HepG2 (cell line): ENCODE measurements around the gene DOK4. TPM values are rescaled to one million over a fixed set of nuclear protein-coding genes. Genes with fewer than 3 reads are reported as not detected.

Experiments
- AKAP8 ChIP-seq: sonication (generic); formaldehyde crosslinking; IDR thresholded peaks from 2 replicates; pipeline ENCODE4 v1.5.1; 2020; ENCODE audit warnings: mild to moderate bottlenecking, missing genetic modification reagents
- ARHGAP35 ChIP-seq: sonication (generic); formaldehyde crosslinking; IDR thresholded peaks from 2 replicates; pipeline ENCODE4 v1.9.0; 2022; ENCODE audit warnings: mild to moderate bottlenecking, inconsistent platforms, moderate library complexity, missing genetic modification reagents, borderline replicate concordance
- CBX5 ChIP-seq: sonication (generic); formaldehyde crosslinking; IDR thresholded peaks from 2 replicates; pipeline ENCODE4 v1.4.0; 2020; ENCODE audit warnings: missing genetic modification reagents, borderline replicate concordance
- CSRNP2 ChIP-seq: sonication (generic); formaldehyde crosslinking; conservative IDR thresholded peaks from 2 replicates; pipeline ENCODE4 v1.8.0; 2022; ENCODE audit warnings: low read depth, missing genetic modification reagents
- DMTF1 ChIP-seq: sonication (generic); formaldehyde crosslinking; IDR thresholded peaks from 2 replicates; pipeline ENCODE4 v1.4.0; 2020; ENCODE audit warnings: mild to moderate bottlenecking, missing genetic modification reagents
- FOSL2 ChIP-seq: sonication (generic); formaldehyde crosslinking; IDR thresholded peaks from 2 replicates; pipeline ENCODE4 v1.4.0; 2020; ENCODE audit warnings: missing genetic modification reagents
- GATAD2A ChIP-seq: IDR thresholded peaks from 2 replicates; pipeline ENCODE4 v1.6.1; 2016
- GLI4 ChIP-seq: sonication (generic); formaldehyde crosslinking; IDR thresholded peaks from 2 replicates; pipeline ENCODE4 v1.5.1; 2020; ENCODE audit warnings: missing genetic modification reagents, mild to moderate bottlenecking, moderate library complexity, borderline replicate concordance
- HBP1 ChIP-seq: IDR thresholded peaks from 2 replicates; pipeline ENCODE4 v1.6.1; 2016; ENCODE audit warnings: low read depth, control low read depth
- HNRNPH1 ChIP-seq: fragments of 200-400 bp; formaldehyde crosslinking; optimal IDR thresholded peaks from 2 replicates; pipeline ENCODE3; 2017; ENCODE audit warnings: mild to moderate bottlenecking, low read depth, low read length
- MBD4 ChIP-seq: IDR thresholded peaks from 2 replicates; pipeline ENCODE4 v1.6.1; 2012; ENCODE audit warnings: low read length, inconsistent platforms, borderline replicate concordance
- MBNL3 ChIP-seq: fragments of 250-450 bp; sonication (Bioruptor Pico); conservative IDR thresholded peaks from 2 replicates; pipeline ENCODE4 v1.8.0; 2022; ENCODE audit warnings: mild to moderate bottlenecking, inconsistent platforms
- NAIF1 ChIP-seq: sonication (generic); formaldehyde crosslinking; IDR thresholded peaks from 2 replicates; pipeline ENCODE4 v1.5.0; 2020; ENCODE audit warnings: mild to moderate bottlenecking, missing genetic modification reagents, borderline replicate concordance
- NFE2 ChIP-seq: sonication (generic); formaldehyde crosslinking; IDR thresholded peaks from 2 replicates; pipeline ENCODE4 v1.4.0; 2020; ENCODE audit warnings: missing genetic modification reagents
- NKX3-1 ChIP-seq: sonication (generic); formaldehyde crosslinking; IDR thresholded peaks from 2 replicates; pipeline ENCODE4 v1.5.0; 2020; ENCODE audit warnings: missing genetic modification reagents
- NONO ChIP-seq, 2 experiments: fragments of 450-650 bp in 1 of 2; sonication (generic) in 1 of 2; formaldehyde crosslinking in 1 of 2; IDR thresholded peaks in 1 of 2; conservative IDR thresholded peaks in 1 of 2; 2 replicates each; pipeline versions ENCODE4 v1.6.1 to v1.8.0; 2017 to 2022; ENCODE audit warnings: mild to moderate bottlenecking in 1 of 2, missing genetic modification reagents in 1 of 2, moderate library complexity in 1 of 2
- SRY ChIP-seq: sonication (generic); formaldehyde crosslinking; IDR thresholded peaks from 2 replicates; pipeline ENCODE4 v1.8.0; 2022; ENCODE audit warnings: mild to moderate bottlenecking, missing genetic modification reagents
- ZBTB43 ChIP-seq: sonication (generic); formaldehyde crosslinking; conservative IDR thresholded peaks from 2 replicates; pipeline ENCODE4 v1.4.0; 2020; ENCODE audit warnings: missing genetic modification reagents
- ZFY ChIP-seq: sonication (generic); formaldehyde crosslinking; IDR thresholded peaks from 2 replicates; pipeline ENCODE4 v1.4.0; 2020; ENCODE audit warnings: missing genetic modification reagents
- ZNF772 ChIP-seq: sonication (generic); formaldehyde crosslinking; IDR thresholded peaks from 2 replicates; pipeline ENCODE4 v1.5.0; 2020; ENCODE audit warnings: mild to moderate bottlenecking, missing genetic modification reagents
- ZNF878 ChIP-seq: sonication (generic); formaldehyde crosslinking; IDR thresholded peaks from 2 replicates; pipeline ENCODE4 v1.8.1; 2023; ENCODE audit warnings: mild to moderate bottlenecking, missing genetic modification reagents, moderate library complexity
- ZSCAN31 ChIP-seq: sonication (generic); formaldehyde crosslinking; IDR thresholded peaks from 2 replicates; pipeline ENCODE4 v1.5.0; 2020; ENCODE audit warnings: low read depth, mild to moderate bottlenecking, missing genetic modification reagents
- polyA plus RNA-seq, 8 experiments: library from polyadenylated mRNA; depleted of rRNA in 3 of 8; stranded (reverse) in 7 of 8; unstranded in 1 of 8; fragments of >200 nt; fragmentation: Illumina TruSeq in 4 of 8; extraction: Trizol in 4 of 8; gene quantifications; 2 replicates each; pipeline versions ENCODE4 v1.2.1 to v1.2.3, GENCODE V29; 2011 to 2016; ENCODE audit warnings: low read depth in 4 of 8, missing spikeins in 1 of 8, mixed read lengths in 1 of 8; ENCODE audit not compliant: insufficient read depth in 1 of 8
- total RNA-seq, 5 experiments: library from RNA; depleted of rRNA; stranded (reverse); fragments of >200 nt; fragmentation: Illumina TruSeq; extraction: Trizol; gene quantifications; 2 replicates each; pipeline ENCODE4 v1.2.3, GENCODE V29; 2016; ENCODE audit warnings: low read depth in 1 of 5

DOK4 gene
- total and polyA plus RNA-seq, 2 of the 13 experiments (the other 11 are each of a cell fraction or from before 2014, with no cell fraction given) = 52.7 to 70.0 TPM

GRCh38 chr16:57462209-57462977 is 23.9 kb downstream of the DOK4 start, which contains the start of gene POLR2C (continued):
- TF ChIP-seq CSRNP2 (no peak), MBNL3 (CRISPR knock-in tag) (no peak), GLI4 (CRISPR knock-in tag) (no peak), ZNF878 (no peak), NFE2 (no peak), GATAD2A (CRISPR knock-in tag) (peak; percentile 84), ARHGAP35 (CRISPR knock-in tag) (no peak), HNRNPH1 (no peak), NAIF1 (CRISPR knock-in tag) (peak; percentile 89), MBD4 (no peak), DMTF1 (CRISPR knock-in tag) (no peak), FOSL2 (CRISPR knock-in tag) (peak; percentile 78), HBP1 (CRISPR knock-in tag) (peak; percentile 92), NKX3-1 (CRISPR knock-in tag) (no peak; the same call in none of the 2 replicates), NONO (IDR thresholded peaks at IDR 0.05) (no peak), NONO (CRISPR knock-in tag; conservative IDR thresholded peaks at IDR 0.05) (peak; percentile 97), ZSCAN31 (CRISPR knock-in tag) (peak; percentile 89), AKAP8 (0 out of 2 replicates have a peak, but pooled peaks have one; percentile 83), ZFY (peak; percentile 95), SRY (CRISPR knock-in tag) (0 out of 2 replicates have a peak, but pooled peaks have one; percentile 80), ZNF772 (CRISPR knock-in tag) (peak; percentile 80; the same call in 1 of the 2 replicates), ZBTB43 (CRISPR knock-in tag) (peak; percentile 85), CBX5 (CRISPR knock-in tag) (peak; percentile 99; the same call in 1 of the 2 replicates)
